RPMI7951 (cell line): ENCODE data around the gene UNC5C. TPM values are rescaled to one million over a fixed set of nuclear protein-coding genes. Genes with fewer than 3 reads are reported as not detected.

Experiments used
- DNase-seq: peaks from one replicate; pipeline ENCODE4 v3.0.0-alpha.2; 2012; ENCODE audit warnings: low read depth
- total RNA-seq: library from RNA; depleted of rRNA; stranded (reverse); fragments of >200 nt; shearing (Covaris generic); gene quantifications from 2 replicates; pipeline ENCODE4 v1.2.3, GENCODE V29; 2014

The UNC5C gene
- total RNA-seq, 1 experiment from 2014 or later, result 0.48 TPM

DNA sequence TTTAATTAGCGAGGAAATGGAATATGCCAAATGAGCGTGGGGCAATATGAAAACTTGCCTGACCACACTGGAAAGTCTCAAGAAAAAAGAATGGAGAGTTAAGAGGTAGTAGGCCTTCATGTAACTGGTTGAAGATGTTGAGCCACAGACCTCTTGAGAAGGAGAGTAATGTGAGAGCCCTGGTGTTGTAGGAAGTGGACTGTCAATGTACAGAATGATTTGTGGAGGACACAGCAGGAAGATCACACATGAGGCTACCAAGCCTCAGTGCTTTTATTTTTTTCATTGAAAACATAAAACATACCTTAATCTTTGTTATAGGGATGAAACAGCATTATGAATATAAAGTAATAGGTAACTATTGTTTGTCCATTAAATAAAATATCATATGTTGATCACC lies 331.6 kb downstream of the UNC5C start:
- no peak for DNase-seq

DNA sequence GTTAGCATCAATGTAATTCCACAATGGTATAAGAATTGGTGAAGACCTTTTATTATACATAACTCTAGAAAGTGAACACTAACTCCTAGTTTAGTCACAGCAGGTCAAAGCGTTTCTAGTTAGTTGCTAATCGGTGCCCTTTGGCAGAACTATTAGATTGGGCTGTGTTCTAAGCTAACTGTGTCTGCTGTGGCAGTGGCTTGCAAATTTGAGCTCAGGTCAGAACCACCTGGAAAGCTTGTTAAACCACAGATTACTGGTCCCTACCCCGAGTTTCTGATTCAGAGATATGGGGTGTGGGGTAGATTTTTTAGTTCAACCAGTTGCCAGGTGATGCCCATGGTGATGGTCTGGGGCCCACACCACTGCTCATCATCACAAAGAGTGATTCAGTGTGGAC lies 332.1 kb downstream of the UNC5C start:
- DNase-seq, result no peak

DNA sequence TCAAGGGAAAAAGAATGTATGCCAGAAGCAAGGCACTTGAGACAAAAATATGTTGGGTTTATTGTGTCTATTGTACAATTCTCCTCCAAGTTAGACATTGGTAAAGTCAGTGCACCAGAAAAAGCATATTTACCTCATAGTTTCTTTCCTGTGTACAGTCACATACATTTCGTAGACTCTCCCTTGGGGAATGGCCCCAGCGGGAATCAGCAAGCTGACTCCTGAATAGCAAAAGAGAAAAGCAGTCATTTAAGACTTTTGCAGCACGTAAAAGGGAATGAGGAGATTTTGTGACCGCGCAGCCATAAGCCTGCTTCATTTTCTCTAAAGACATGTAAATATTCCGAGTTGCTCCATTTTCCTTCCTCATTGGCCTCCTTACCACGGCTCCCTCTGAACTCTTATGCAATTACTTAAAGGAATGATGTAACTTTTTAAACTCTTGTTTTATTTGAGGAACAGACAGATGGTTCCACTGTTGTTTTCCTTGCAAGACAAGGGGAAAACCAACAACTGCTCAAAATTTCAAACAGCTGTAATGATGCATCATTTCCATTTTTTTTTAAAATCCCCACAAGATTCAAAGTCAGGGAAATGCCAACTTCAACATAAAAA lies 332.7 kb downstream of the UNC5C start:
- DNase-seq, result no peak

DNA sequence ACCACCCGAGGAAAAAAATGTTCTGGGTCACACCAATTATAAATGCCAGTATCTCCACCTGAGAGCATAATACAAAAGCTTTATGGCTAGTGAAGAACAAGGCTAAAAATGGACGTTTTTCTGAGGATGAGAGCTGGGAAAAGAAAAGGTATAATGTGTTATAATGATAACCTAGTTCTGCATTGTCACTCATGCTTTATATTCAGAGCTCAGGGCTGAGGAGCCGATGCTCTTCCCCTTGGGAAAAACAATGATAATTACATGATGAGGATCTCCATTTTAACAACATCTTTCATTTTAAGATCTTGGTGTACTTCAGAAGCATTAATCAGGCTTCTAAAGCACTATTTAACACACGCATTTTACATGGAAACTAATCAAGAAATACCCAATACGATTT lies 333.7 kb downstream of the UNC5C start:
- no peak for DNase-seq

DNA sequence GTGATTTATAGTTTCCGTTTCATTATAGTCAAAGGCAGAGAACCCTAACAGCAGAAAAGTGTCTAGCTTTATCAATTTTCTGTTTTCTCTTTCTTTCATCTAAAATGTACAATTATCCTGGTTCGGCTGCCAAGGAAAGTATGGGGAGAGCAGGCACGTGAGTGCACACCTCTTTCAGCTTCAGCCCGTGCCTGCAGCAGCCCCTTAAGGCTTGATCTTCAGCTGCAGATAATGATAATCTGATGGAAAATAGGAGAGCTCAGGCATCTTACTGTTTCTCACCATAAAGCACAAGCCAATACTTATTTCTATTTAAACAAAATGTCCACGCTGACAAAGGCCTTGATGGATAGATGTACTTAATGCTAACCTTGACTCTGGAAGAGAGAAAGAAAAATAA lies 334.4 kb downstream of the UNC5C start:
- DNase-seq, result no peak

DNA sequence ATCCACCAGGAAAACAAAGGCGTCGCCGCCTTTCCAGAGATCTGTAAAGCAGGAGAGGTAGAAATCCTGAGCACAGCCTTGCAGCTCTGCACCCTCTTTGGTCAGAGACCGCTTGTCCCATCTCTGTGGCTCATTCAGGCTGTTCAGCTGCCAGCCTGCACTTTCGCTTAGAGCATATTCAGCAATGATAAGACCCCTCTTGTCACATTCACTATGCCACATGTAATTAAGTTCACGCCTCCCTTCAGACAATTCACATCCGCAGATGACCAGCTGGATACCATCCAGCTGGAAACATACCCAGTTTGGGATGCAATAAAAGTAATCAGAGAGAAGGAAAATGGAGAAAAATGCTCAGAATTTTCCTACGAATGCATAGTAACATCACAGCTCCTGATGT lies 335.4 kb downstream of the UNC5C start:
- no peak for DNase-seq

DNA sequence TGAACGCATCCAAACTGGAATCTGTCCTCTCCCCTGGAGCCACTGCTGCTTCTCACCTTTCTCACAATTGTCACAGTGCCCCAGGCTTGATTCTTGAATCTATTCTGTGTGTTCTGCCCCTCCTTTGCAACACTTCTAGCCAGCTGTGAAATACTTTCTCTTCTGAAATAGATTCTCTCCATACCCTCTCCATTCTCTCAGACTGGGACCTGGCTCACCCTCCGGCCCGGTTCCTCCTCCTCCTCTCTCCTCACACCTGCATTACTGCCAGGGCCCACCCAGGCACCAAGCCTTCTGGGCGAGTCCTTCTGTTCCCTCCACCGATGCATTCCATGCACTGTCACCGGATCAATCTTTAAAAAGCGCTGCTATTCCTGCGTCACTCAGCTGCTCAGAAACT lies 336.1 kb downstream of the UNC5C start:
- no peak for DNase-seq

DNA sequence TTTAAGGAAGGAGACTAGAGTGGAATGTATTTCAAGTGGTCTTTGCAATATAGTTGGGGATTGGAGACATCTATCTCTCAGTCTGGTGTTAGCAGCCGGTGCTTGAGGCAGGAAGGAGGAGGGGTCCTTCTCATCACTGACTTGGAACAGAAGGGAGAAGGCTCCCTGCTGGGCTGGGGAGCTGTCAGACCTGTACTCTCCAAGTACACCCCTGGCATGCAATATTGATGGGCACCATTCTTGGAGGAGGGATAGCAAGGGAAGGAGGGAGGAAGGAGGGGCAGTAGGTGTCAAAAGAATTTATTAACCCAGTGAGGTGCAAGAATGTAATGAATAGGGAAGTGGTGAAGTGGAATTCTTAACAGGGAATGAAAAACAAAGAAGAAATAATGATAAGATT lies 338.8 kb downstream of the UNC5C start:
- no peak for DNase-seq

DNA sequence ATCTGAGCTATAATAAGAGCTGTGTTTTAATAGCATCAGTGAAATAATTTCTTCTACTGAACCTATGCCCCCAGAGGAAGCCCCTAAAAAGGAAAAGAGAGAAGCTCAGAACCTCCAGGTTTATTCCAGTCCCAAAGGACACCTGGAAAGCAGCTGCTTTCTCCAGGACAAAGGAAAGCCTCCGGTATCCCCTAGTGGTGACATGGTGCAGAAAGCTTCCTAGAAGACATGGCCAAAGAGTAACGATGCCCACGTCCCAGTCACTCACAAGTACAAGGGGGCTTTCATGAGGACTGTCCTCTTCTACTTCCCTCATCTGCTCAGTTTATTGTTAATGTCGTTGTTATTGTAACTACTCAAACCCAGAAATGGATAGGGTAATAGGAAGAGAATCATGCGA lies 343.9 kb downstream of the UNC5C start:
- DNase-seq, result no peak

DNA sequence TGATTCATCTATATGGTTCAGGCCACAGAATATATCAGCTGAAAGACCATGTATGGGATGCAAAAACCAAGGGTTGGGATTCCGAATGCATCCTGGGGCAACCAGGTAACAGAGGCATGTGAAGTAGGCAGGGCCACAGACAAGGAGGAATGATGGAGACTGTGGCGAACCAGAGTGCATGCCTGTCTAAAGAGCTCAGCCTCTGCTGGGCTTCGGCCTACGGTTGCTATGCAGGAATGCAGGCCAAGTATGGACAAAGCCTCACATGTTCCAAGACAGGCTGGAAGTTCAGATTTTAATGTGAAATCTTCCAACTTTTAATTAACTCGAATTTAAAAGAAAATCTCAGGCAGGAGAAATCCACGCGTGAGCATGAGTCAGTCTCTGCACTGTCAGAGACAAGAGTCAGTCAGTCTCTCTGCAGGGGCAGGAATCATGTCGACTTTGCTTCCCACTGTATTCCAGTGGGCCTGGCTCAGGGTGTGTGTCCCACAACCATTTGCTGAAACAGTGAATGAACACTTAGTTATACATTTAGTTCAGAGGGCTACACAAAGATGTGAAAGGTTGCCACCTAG lies 344.4 kb downstream of the UNC5C start:
- DNase-seq, result no peak

DNA sequence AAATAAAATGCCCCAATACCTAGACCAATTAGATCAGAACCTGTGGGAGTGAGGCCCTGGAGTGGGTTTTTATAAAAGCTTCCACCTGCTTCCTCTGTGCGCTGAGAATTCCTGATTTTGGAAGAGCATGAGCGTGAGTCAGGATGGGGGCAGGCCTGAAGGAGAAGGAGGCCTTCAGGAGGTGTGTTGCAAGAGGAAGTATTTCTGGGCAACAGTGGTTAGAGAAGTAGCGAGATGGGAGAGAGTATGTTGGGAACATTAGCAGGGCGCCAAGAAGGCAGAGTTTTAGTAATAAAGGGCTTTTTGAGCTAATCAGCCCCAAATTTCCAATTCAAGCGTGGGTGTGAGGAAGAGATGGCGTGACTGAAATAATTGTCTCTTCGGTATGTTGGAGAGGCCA lies 349.8 kb downstream of the UNC5C start:
- no peak for DNase-seq

DNA sequence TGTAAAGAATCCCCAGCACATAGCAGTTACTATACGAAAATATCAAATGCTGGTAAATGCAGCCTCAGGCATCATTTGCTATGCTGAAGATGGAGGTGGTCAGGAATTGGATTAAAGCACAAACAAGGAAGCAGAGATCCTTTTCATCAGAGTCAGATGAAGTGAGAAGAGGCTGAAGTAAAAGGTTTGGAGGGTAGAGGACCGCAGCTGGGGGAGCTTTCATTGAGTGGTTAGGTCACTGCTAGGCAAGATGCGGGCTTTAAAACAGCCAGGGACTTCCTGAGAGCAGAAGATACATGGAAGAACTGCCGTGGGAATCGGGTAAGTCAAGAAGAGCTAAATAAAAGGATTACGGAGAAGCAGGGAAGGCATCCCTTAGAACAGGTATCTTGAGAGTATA lies 351.4 kb downstream of the UNC5C start:
- no peak for DNase-seq

DNA sequence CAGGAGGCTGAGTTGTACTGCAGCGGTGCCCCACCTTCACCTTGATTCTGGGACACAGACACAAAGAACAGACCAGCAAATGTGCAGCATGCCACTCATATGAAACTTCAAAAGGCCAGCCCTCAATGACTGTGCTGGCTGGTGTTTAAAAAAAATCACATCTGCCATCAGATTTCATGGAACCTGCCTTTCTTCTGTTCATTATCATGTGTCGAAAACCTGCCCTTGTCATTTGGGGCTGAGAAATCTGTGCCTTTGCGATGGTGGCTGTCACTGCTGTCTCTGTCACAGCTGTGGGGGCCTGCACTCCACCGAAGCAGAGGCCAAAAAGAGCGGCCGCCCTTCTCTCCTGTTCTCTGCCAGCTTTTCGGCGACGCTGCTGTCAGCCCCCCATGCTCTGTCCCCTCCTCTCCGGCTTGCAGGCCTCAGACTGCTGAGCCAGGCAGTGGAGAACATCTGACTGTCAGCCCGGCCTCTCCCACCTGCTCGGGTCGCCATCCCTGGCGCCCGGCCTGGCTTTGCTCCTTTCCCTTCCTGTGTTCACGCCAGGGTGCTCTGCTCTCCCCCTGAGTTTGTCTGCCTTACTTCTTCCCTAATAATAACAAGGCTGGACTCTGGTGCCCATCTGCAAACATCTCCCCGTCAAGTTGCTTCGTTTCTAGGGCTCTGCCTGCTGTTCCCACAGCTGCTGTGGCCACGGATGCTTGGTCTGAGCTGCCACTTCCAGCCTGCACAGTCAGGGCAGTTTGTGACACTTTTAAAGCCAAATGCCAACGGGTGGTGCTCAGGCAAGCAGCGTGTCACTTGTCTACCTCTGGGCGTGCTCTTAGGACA lies 355.2 kb downstream of the UNC5C start:
- DNase-seq, result no peak

DNA sequence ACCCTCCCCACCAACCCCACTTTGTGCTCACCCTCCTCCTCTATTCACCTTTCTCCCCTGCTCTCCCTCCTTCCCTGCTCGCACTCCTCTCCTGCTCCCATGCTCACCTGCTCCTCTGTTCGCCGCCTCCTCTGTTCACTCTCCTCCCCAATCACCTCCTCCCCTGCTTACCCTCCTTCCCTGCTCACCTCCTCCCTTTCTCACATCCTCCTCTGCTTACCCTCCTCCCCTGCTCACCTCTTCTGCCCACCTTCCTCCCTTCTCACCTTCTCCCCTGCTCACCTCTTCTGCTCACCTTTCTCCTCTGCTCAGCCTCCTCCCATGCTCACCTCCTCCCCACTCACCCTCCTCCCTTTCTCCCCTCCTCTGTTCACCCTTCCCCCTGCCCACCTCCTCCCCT lies 357.2 kb downstream of the UNC5C start:
- DNase-seq, result no peak

DNA sequence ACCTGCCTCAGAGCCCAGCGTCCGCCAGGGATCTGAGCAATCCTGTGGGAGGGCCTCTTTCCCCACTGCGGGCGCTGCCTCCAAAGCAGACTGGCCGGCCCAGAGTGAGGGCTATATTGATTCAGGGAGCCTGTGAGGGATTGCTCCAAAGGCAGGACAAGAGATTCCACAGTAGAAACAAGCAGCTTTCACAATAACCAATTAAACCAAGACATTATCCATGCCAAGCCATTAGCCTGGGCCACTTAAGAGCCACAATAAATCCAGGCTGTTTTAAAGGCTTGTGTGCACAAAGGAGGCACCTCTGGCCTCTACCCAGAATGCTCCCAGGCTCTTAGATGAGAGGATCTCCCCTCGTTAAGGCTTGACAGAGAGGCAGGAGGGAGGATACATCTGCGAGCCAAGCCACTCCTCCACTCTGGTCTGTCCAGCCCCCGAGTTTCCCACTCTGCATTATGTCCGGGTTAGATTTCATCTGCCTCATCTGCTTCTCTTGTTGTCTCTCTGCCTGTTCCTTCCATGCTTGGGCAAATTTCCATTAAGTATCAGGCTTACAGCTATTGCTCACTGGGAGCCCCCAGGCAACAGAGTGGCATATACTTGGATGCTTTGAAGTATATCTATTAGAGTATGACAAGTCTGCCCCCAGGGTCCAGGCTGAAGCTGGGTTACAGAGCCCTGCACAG lies 357.9 kb downstream of the UNC5C start:
- DNase-seq, result peak; percentile 0

DNA sequence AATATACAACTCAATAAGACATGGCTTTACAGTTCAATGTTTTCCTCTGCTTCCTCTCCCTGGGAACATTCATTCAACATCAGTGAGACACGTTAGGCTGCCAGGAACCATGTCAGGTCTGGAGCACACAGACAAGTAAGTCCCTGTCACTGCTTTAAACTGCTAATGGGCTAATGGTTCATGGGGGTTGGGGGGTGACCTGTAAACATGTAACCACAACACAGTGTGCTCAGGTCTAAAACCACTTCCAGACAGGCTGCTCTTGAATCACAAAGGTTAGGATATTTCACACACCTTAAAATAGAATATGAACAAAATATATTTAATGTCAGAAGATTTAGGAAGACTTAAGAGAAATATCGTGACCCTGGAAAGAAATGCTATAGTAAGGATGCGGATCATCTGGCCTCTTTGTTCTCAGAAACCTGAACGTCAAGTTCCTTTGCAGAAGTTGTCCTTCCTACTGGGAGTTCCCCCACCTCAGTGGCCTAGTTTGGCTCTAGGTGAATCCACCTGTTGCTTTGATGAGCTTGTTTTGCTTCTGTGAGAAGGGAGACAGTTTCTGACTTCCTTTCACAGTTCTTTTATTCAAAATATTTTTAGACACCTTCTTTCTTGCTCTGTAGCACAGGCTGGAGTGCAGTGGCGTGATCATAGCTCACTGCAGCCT lies 359.9 kb downstream of the UNC5C start:
- DNase-seq, result no peak

DNA sequence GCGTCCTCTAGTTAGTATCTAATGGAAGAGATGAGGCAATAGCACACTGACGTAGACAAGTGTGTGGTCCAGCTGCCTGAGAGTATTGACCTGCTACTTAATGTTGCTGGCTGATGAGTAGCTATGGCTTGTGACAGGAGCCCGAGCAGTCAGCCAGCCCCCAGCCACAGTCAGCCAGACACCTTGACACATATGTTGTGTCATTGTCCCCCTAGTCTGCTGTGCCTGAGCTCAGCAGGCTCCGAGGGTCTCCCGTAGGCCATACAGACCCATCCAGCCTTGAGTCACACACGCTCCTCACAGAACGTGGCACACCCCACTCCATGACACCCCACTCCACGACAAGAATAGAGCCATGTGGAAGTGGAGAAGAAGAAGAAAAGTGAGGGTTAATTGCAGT lies 362.1 kb downstream of the UNC5C start:
- DNase-seq, result no peak

DNA sequence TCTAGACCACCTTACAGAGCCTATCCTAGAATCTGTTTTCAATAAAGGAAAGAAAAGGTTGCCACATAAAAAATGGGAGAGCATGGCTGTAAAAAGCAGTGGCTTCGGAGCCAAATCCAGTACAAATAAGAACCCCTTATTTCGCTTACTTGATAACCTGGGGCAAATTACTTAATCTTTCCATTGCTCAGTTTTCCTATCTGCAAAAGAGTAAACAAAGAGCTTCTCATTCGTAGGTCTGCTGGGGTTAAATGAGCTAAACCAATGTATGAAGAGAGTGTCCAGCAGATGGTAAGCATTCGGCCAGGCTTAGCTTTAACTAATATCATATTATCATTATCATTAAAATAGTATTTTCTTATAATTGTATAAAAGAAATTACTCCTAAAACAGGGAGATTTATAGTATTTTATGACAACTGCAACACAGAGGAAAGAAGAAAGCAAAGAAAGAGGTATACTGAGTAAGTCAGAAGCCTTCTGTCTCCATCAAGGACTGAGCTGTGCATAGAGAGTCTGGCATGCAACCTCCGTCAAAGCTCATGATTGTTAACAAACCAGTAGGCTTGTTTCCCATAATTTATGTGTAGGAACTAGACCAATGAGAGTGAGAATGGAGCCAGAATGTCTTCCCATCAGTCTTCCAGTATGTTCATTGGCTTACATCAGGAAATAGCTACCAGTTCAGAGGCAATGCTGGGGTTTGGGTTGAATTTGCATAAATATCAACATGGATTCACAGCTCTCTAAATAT lies 364.9 kb downstream of the UNC5C start:
- peak; percentile 11 for DNase-seq

DNA sequence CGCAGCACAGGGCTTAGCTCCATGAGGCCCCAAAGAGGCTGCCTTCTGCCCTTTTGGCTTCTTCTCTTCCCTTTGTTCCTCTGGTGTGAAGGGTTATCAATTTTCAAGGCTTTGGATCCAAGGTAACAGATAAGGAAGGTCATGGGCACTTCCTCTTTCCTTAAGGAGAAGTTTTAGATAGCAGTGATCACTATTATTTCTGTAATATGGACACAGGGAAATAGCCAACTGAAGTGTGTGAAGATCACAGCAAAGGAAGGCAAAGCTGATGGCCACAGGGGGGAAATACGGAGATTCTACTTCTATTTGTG lies 366.8 kb downstream of the UNC5C start:
- DNase-seq, result no peak

DNA sequence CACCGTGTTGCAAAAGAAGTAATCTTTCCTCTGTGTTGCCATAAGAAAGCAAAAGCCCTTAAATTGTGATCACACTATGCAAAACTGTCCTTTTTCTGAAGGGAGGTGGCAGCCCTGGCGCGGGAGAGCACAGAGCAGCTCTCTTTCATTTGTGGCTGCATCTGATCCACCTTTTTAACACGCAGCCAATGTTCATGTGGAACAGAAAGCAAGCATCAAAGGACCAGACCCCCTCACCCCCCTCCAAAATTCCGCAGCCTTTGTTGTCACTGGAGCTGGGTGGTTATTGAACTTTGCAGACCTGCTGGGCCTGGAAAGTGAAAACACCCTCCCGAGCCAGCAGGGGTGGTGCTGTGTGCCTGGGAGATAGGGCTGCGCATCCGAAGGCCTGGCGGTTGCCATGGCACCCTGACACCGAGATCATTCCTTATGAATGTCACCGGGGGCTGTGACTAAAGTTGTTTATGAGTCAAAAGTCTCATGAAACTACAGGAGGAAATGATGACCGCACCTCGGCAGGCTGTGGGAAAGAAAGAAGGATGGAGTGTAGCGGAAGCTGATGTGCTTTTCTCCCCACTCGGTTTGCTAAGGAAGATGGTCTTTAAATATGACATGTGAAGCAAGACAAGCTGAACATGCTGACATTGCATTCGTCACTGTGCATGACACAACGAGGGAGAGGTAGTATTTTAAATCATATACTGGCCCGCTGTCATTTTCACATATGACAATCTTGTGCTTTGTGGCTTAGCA lies 367.4 kb downstream of the UNC5C start:
- DNase-seq, result no peak
